Gastroesophageal sphincter (tissue), 3 donors: ENCODE results near the gene SLC4A9.

Experiments used
- EP300 ChIP-seq: sonication (generic); formaldehyde crosslinking; IDR thresholded peaks from one replicate; pipeline ENCODE4 v1.6.1; 2017; ENCODE audit warnings: antibody characterized with exemption, mild to moderate bottlenecking
- POLR2A ChIP-seq, 2 donors: fragments of 450-650 bp; IDR thresholded peaks; one replicate each; pipeline ENCODE4 v1.6.1; 2017; ENCODE audit warnings: antibody characterized with exemption in 2 of 2, mild to moderate bottlenecking in 2 of 2, moderate library complexity in 1 of 2
- POLR2AphosphoS5 ChIP-seq: sonication (generic); formaldehyde crosslinking; IDR thresholded peaks from one replicate; pipeline ENCODE4 v1.6.1; 2017; ENCODE audit warnings: antibody characterized with exemption
- TF ChIP-seq, protein P1 (sequence below), 4 experiments: fragments of 200-600 bp in 2 of 4; fragments of 450-650 bp in 2 of 4; sonication (generic) in 1 of 4; IDR thresholded peaks; one replicate each; pipeline ENCODE4 v1.5.1; 2017 to 2019; ENCODE audit warnings: antibody characterized with exemption in 4 of 4, mild to moderate bottlenecking in 2 of 4, moderate library complexity in 2 of 4

DNA sequence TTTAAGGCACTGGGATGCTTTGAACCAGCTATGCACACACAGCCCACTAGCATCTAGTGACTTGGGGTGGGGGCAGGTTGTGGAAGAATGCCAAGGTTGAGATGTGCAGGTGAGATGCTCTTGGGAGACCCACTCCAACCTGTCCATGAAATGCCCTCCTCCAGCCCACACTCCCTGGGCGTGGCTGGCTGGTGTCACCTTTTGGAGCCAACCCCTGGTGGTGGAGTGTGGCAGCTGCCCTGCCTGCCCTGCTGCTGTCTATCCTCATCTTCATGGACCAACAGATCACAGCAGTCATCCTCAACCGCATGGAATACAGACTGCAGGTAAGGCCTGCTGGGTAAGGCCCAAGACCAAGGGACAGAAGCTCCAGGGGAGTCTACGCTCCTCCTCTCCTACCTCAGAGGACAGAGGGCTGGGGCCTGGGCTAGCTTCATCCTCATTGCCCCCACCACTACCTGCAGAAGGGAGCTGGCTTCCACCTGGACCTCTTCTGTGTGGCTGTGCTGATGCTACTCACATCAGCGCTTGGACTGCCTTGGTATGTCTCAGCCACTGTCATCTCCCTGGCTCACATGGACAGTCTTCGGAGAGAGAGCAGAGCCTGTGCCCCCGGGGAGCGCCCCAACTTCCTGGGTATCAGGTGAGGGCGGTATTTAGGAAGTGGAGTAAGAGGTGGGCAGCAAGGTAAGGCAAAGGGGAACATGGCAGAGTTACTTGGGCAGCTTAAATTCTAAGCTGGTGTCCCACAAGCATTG, 7.4 kb downstream of the SLC4A9 start:
- no peak for TF ChIP-seq EP300
- no peak for TF ChIP-seq POLR2A (IDR thresholded peaks at IDR 0.05)
- TF ChIP-seq, protein P1, sequence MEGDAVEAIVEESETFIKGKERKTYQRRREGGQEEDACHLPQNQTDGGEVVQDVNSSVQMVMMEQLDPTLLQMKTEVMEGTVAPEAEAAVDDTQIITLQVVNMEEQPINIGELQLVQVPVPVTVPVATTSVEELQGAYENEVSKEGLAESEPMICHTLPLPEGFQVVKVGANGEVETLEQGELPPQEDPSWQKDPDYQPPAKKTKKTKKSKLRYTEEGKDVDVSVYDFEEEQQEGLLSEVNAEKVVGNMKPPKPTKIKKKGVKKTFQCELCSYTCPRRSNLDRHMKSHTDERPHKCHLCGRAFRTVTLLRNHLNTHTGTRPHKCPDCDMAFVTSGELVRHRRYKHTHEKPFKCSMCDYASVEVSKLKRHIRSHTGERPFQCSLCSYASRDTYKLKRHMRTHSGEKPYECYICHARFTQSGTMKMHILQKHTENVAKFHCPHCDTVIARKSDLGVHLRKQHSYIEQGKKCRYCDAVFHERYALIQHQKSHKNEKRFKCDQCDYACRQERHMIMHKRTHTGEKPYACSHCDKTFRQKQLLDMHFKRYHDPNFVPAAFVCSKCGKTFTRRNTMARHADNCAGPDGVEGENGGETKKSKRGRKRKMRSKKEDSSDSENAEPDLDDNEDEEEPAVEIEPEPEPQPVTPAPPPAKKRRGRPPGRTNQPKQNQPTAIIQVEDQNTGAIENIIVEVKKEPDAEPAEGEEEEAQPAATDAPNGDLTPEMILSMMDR (IDR thresholded peaks at IDR 0.05) = no peak
- no peak for TF ChIP-seq POLR2AphosphoS5
